Left renal pelvis (tissue), 4 donors: Measurements from ENCODE around the gene COPG1. TPM values are rescaled to one million over a fixed set of nuclear protein-coding genes. Genes with fewer than 3 reads are reported as not detected.

ENCODE experiments used
- polyA plus RNA-seq, 4 donors: library from polyadenylated mRNA; unstranded; fragments of 120-200 nt; gene quantifications; one replicate each; pipeline ENCODE4 v1.2.1, GENCODE V29; 2013; ENCODE audit not compliant: insufficient read length in 4 of 4

COPG1 gene
- polyA plus RNA-seq, 4 donors = 150 to 170 (median 154) TPM

Other genes with a start within 250 kb of the COPG1 start
- 1 to 10 TPM; 1.1 to 2.9 (median 2.3) TPM for gene EFCC1, start 248.3 kb upstream of the COPG1 start, polyA plus RNA-seq
- gene GP9, start 188.8 kb upstream of the COPG1 start, polyA plus RNA-seq = 1 to 10 TPM in 1 of 4 donors, under 1 TPM in 3; 0.33 to 2.4 (median 0.58) TPM
- 1 to 10 TPM; 2.0 to 6.7 (median 3.1) TPM for gene RAB43, start 127.8 kb upstream of the COPG1 start, polyA plus RNA-seq
- 10 to 100 TPM; 46.5 to 59.7 (median 48.7) TPM for gene ISY1, start 88.5 kb upstream of the COPG1 start, polyA plus RNA-seq
- 100 to 1,000 TPM; 339 to 443 (median 395) TPM for gene CNBP, start 65.7 kb upstream of the COPG1 start, polyA plus RNA-seq
- 10 to 100 TPM; 37.8 to 53.5 (median 50.3) TPM for gene HMCES, start 29.3 kb downstream of the COPG1 start, polyA plus RNA-seq
- 1 to 10 TPM in 3 of 4 donors, under 1 TPM in 1; 0.55 to 5.6 (median 3.7) TPM for gene EFCAB12, start 179.0 kb downstream of the COPG1 start, polyA plus RNA-seq
- 10 to 100 TPM; 40.7 to 54.8 (median 47.2) TPM for gene MBD4, start 190.3 kb downstream of the COPG1 start, polyA plus RNA-seq
- 10 to 100 TPM; 27.9 to 62.2 (median 55.3) TPM for gene IFT122, start 190.6 kb downstream of the COPG1 start, polyA plus RNA-seq